Neutrophil (primary cell): ENCODE data around the gene TLR5.

Source experiments
- H3K27ac ChIP-seq: fragments of 200-600 bp; sonication (generic); 2 replicates; pipeline ENCODE4 v1.5.1; 2016; ENCODE audit warnings: mild to moderate bottlenecking, moderate library complexity
- H3K27me3 ChIP-seq: fragments of 200-600 bp; sonication (generic); 2 replicates; pipeline ENCODE4 v1.6.0; 2016; ENCODE audit warnings: mild to moderate bottlenecking
- H3K36me3 ChIP-seq: fragments of 200-600 bp; sonication (generic); 2 replicates; pipeline ENCODE4 v1.5.1; 2017
- H3K4me1 ChIP-seq, 2 experiments: fragments of 200-600 bp in 1 of 2; sonication (generic) in 1 of 2; 1 replicate in 1 of 2; 2 replicates in 1 of 2; pipeline versions ENCODE4 v1.5.1 to v1.6.1; 2013 to 2016; ENCODE audit warnings: low read depth in 1 of 2, low read length in 1 of 2, mild to moderate bottlenecking in 1 of 2, moderate library complexity in 1 of 2; ENCODE audit not compliant: control insufficient read depth in 1 of 2, insufficient read depth in 1 of 2
- H3K4me3 ChIP-seq, 2 experiments: fragments of 200-600 bp in 1 of 2; sonication (generic) in 1 of 2; 1 replicate in 1 of 2; 2 replicates in 1 of 2; pipeline ENCODE4 v1.5.1; 2013 to 2016; ENCODE audit warnings: low read depth in 1 of 2, low read length in 1 of 2, mild to moderate bottlenecking in 1 of 2, moderate library complexity in 1 of 2
- H3K9me3 ChIP-seq: fragments of 200-600 bp; sonication (generic); 2 replicates; pipeline ENCODE4 v1.5.1; 2016
- TF ChIP-seq, protein P1 (sequence below): fragments of 200-600 bp; sonication (generic); IDR thresholded peaks from 2 replicates; pipeline ENCODE4 v1.5.1; 2016; ENCODE audit warnings: antibody characterized with exemption

Gene TLR5

DNA sequence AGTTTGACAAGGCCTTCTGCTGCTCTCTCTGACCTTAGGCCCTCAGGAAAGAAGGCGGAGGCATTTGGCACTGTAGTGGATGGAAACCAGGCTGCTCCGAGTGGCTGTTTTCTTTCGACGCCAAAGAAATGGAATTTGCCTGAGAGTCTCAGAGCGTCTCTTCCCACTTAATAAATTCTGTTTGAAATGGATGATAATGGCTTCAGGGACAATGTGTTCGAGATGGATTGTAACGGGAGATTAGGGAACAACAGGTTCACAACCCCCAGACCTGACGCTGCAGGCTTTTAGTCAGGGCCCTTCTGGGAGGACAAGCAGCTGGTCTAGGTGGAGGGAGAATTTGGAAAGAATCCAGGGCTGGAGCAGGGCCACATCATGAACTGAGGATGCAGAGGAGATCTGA, 58.6 kb downstream of the TLR5 start:
- TF ChIP-seq, protein P1, sequence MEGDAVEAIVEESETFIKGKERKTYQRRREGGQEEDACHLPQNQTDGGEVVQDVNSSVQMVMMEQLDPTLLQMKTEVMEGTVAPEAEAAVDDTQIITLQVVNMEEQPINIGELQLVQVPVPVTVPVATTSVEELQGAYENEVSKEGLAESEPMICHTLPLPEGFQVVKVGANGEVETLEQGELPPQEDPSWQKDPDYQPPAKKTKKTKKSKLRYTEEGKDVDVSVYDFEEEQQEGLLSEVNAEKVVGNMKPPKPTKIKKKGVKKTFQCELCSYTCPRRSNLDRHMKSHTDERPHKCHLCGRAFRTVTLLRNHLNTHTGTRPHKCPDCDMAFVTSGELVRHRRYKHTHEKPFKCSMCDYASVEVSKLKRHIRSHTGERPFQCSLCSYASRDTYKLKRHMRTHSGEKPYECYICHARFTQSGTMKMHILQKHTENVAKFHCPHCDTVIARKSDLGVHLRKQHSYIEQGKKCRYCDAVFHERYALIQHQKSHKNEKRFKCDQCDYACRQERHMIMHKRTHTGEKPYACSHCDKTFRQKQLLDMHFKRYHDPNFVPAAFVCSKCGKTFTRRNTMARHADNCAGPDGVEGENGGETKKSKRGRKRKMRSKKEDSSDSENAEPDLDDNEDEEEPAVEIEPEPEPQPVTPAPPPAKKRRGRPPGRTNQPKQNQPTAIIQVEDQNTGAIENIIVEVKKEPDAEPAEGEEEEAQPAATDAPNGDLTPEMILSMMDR, result no peak
- Histone ChIP-seq H3K27me3 (peaks cover 13% of the 10 kb centered on the region), H3K36me3 (no peaks in the 10 kb centered on the region), H3K27ac (no peak overlapping the region), H3K4me1 (peaks cover 4 to 5% of the 10 kb centered on the region in 2 experiments), H3K4me3 (no peak overlapping the region), H3K9me3 (no peaks in the 10 kb centered on the region)

DNA sequence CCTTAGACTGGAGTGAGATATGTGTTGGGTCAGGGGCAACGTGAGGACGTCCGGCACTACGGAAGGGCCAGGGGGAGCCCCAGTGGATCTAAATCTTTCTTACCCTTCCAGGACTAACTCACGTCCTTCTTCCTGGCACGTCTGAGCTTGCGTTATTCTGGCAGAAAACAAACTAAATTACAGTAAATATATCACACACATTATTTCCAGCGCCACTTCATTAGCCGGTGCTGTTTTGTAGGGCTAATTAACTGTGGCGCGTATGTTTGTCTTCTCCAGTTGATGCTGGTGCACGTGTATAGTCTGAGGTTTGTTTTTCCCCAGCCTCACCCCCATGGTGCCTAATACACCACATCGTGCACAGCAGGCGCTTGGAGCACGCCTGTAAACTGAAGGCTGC, 59.2 kb downstream of the TLR5 start:
- no peak overlapping the region for H3K27ac ChIP-seq
- H3K9me3 ChIP-seq, result no peaks in the 10 kb centered on the region
- TF ChIP-seq, protein P1, result no peak
- H3K27me3 ChIP-seq, result peaks cover 13% of the 10 kb centered on the region
- H3K4me3 ChIP-seq, result no peak overlapping the region
- H3K4me1 ChIP-seq, result peaks cover 4 to 5% of the 10 kb centered on the region in 2 experiments
- H3K36me3 ChIP-seq, result no peaks in the 10 kb centered on the region

DNA sequence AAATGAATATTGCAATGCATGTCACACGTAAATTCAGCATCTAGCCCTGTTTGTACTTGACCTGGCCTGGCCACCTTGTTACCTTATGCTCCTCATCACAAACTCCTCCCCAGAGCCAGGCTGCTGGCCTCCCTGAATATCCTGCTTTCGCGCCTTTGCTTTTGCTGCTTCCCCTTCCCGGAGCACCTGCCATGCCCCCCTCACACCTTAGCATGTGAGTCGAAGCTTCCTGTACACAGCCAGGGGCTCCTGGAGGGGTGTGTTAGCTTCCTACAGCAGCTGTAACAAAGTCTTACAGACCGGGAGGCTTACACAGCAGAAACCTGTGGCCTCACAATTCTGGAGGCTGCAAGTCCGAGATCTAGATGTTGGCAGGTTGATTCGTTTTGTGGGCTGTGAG, 60.1 kb downstream of the TLR5 start:
- Histone ChIP-seq H3K36me3 (no peaks in the 10 kb centered on the region), H3K4me1 (peaks cover 4 to 5% of the 10 kb centered on the region in 2 experiments), H3K27ac (no peak overlapping the region), H3K27me3 (peaks cover 13% of the 10 kb centered on the region), H3K4me3 (no peak overlapping the region), H3K9me3 (no peaks in the 10 kb centered on the region)
- TF ChIP-seq, protein P1, result no peak

DNA sequence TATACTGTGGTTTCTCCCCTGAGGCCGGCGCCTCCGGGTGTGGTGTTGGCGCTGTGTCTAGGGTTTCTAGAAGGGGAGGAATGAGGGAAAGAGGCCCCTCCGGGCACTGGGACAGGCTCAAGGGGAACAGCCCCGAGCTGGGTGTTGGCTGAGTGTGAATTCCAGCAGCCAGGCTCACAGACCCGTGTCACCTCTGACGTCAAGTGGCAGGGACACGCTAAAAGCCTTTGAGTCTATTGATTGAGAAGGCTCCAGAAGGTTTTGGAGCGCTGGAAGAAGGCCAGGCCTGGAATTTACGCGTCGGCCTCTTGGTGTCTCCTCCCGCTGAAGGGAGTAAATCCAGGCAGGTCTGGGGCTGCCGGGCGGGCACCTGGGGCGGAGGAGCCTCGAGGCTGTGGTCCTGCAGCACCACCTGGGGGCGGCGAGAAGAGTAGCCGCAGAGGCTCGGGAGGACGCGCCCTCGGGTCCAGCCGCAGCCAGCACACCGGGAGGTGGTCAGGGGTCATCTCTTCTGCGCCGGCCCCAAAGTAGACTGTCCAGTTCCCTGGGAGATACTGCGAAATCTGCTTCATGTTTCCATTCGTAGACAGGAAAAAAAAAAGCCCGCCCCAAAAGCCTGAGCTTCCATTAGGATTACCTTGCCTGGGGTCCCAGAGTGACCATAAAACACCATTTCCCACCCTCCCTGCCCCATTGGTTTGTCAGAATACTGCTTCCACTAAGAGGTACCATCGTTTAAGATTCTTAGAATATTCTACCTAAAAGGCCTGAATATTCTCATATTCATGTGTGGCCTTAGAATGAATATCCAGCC, 61.7 kb downstream of the TLR5 start:
- TF ChIP-seq, protein P1, result no peak
- Histone ChIP-seq H3K4me3 (peak overlapping the region; percentile 40 to 44), H3K36me3 (no peaks in the 10 kb centered on the region), H3K27ac (no peak overlapping the region), H3K27me3 (peaks cover 13% of the 10 kb centered on the region), H3K4me1 (peaks cover 4 to 5% of the 10 kb centered on the region in 2 experiments), H3K9me3 (no peaks in the 10 kb centered on the region)

DNA sequence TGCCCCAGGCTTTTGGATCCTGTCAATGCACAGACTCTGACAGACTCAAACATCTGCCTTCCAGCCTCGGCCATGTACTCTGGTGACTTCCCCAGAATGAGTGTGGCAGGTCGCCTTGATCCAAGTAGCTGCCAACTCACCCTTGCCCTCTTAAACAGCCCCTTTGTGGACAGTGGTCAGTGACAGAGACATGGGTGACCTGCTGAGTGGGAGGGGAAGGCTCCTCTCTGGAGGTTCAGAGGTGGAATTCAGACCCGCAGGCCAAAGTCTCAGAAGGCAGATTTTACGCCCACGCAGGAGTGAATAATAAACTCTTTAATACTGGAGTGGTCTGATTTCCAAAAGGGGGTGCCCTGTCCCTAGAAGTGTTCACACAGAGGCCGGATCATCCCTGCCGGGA, 63.5 kb downstream of the TLR5 start:
- TF ChIP-seq, protein P1, result no peak
- Histone ChIP-seq H3K9me3 (no peaks in the 10 kb centered on the region), H3K36me3 (no peaks in the 10 kb centered on the region), H3K27me3 (peaks cover 13% of the 10 kb centered on the region), H3K27ac (no peak overlapping the region), H3K4me1 (peaks cover 4 to 5% of the 10 kb centered on the region in 2 experiments), H3K4me3 (no peak overlapping the region)
